HG03558 (cell line): Measurements from ENCODE around the gene LCTL.
"Not testable (repeated sequence)": the region's sequence is repeated elsewhere in the genome, so short reads cannot be mapped to it uniquely, and the experiment has no call there.

Source experiments
- ATAC-seq: cut with Tn5 transposase; IDR thresholded peaks from one replicate; pipeline ENCODE4 v1.9.1; 2021; ENCODE audit warnings: moderate number of reproducible peaks; ENCODE audit not compliant: unreplicated experiment; ENCODE audit errors: extremely low read depth

Gene LCTL

GRCh38 chr15:66592505-66593218, 26.9 kb upstream of the LCTL start:
- no peak for ATAC-seq

GRCh38 chr15:66591322-66591862, 25.6 kb upstream of the LCTL start:
- no peak for ATAC-seq

- ATAC-seq, result no peak
Measured at GRCh38 chr15:66590435-66590834, 24.6 kb upstream of the LCTL start.

GRCh38 chr15:66589429-66589828, 23.6 kb upstream of the LCTL start:
- not testable (repeated sequence) for ATAC-seq

GRCh38 chr15:66588971-66589370, 23.2 kb upstream of the LCTL start:
- ATAC-seq, result no peak

- ATAC-seq, result no peak
Measured at GRCh38 chr15:66588537-66588936, 22.7 kb upstream of the LCTL start.

GRCh38 chr15:66587749-66588148, 22.0 kb upstream of the LCTL start:
- ATAC-seq, result no peak

GRCh38 chr15:66587020-66587419, 21.2 kb upstream of the LCTL start:
- no peak for ATAC-seq

- ATAC-seq, result no peak
Measured at GRCh38 chr15:66586155-66586976, 20.6 kb upstream of the LCTL start.

GRCh38 chr15:66581972-66582537, 16.3 kb upstream of the LCTL start:
- ATAC-seq, result no peak

- no peak for ATAC-seq
Measured at GRCh38 chr15:66580643-66581042, 14.8 kb upstream of the LCTL start.

- ATAC-seq, result no peak
Measured at GRCh38 chr15:66578286-66578875, 12.6 kb upstream of the LCTL start.

- no peak for ATAC-seq
Measured at GRCh38 chr15:66574596-66574950, 8.8 kb upstream of the LCTL start.

GRCh38 chr15:66573719-66574595, 8.2 kb upstream of the LCTL start:
- no peak for ATAC-seq

- ATAC-seq, result no peak
Measured at GRCh38 chr15:66573348-66573718, 7.5 kb upstream of the LCTL start.

GRCh38 chr15:66572146-66572545, 6.3 kb upstream of the LCTL start:
- ATAC-seq, result no peak

- ATAC-seq, result no peak
Measured at GRCh38 chr15:66570842-66571478, 5.2 kb upstream of the LCTL start.

- ATAC-seq, result no peak
Measured at GRCh38 chr15:66570327-66570726, 4.5 kb upstream of the LCTL start.

GRCh38 chr15:66569461-66570137, 3.8 kb upstream of the LCTL start:
- ATAC-seq, result no peak
